MM.1S (cell line): ENCODE results near the gene MYMK.

Experiments
- DNase-seq: peaks from one replicate; pipeline ENCODE4 v3.0.0-alpha.2; 2015
- H2AFZ ChIP-seq: fragments of 300-600 bp; sonication (generic); 2 replicates; pipeline ENCODE4 v1.6.0; 2016; ENCODE audit warnings: antibody characterized with exemption, low read length
- H3F3A ChIP-seq: fragments of 300-600 bp; sonication (generic); 2 replicates; pipeline ENCODE4 v1.6.1; 2016; ENCODE audit warnings: mild to moderate bottlenecking, antibody characterized with exemption, low read length, moderate library complexity, mixed read lengths; ENCODE audit not compliant: insufficient read depth
- H3K27ac ChIP-seq: fragments of 300-600 bp; sonication (generic); 2 replicates; pipeline ENCODE4 v1.5.1; 2016; ENCODE audit warnings: mild to moderate bottlenecking, low read length
- H3K27me3 ChIP-seq: fragments of 300-600 bp; sonication (generic); replicated peaks from 2 replicates; pipeline ENCODE4 v1.6.0; 2016; ENCODE audit warnings: low read length; ENCODE audit not compliant: insufficient read depth
- H3K36me3 ChIP-seq: fragments of 300-600 bp; sonication (generic); replicated peaks from 2 replicates; pipeline ENCODE4 v1.6.1; 2016; ENCODE audit warnings: mild to moderate bottlenecking, low read length, mixed read lengths; ENCODE audit not compliant: insufficient read depth
- H3K4me1 ChIP-seq: fragments of 300-600 bp; sonication (generic); 2 replicates; pipeline ENCODE4 v1.6.1; 2016; ENCODE audit warnings: low read length, mixed read lengths
- H3K4me2 ChIP-seq: fragments of 300-600 bp; sonication (generic); 2 replicates; pipeline ENCODE4 v1.6.0; 2016; ENCODE audit warnings: low read depth, low read length
- H3K4me3 ChIP-seq: fragments of 300-600 bp; sonication (generic); 2 replicates; pipeline ENCODE4 v1.5.1; 2016; ENCODE audit warnings: low read length, mixed read lengths
- H3K79me2 ChIP-seq: fragments of 300-600 bp; sonication (generic); 2 replicates; pipeline ENCODE4 v1.6.1; 2016; ENCODE audit warnings: mixed run types, low read length, mixed read lengths
- H3K9ac ChIP-seq: fragments of 300-600 bp; sonication (generic); 2 replicates; pipeline ENCODE4 v1.6.1; 2016; ENCODE audit warnings: low read length, mixed read lengths
- H3K9me2 ChIP-seq: fragments of 300-600 bp; sonication (generic); replicated peaks from 2 replicates; pipeline ENCODE4 v1.6.1; 2016; ENCODE audit warnings: mild to moderate bottlenecking, low read length, mixed read lengths; ENCODE audit not compliant: insufficient read depth
- H3K9me3 ChIP-seq: fragments of 300-600 bp; sonication (generic); replicated peaks from 2 replicates; pipeline ENCODE4 v1.6.1; 2016; ENCODE audit warnings: mild to moderate bottlenecking, low read length, mixed read lengths; ENCODE audit not compliant: insufficient read depth
- H4K20me1 ChIP-seq: fragments of 300-600 bp; sonication (generic); 2 replicates; pipeline ENCODE4 v1.6.1; 2016; ENCODE audit warnings: mild to moderate bottlenecking, low read length, moderate library complexity, mixed read lengths; ENCODE audit not compliant: insufficient read depth
- EZH2 ChIP-seq: fragments of 300-600 bp; sonication (generic); optimal IDR thresholded peaks from 2 replicates; pipeline ENCODE3; 2017; ENCODE audit warnings: low read depth, mild to moderate bottlenecking, antibody characterized with exemption, low read length, mixed read lengths
- EZH2phosphoT487 ChIP-seq: fragments of 300-600 bp; sonication (generic); IDR thresholded peaks from 2 replicates; pipeline ENCODE4 v1.6.1; 2018; ENCODE audit warnings: antibody characterized with exemption, low read length
- TF ChIP-seq, protein P1 (sequence below): fragments of 300-600 bp; sonication (generic); IDR thresholded peaks from 2 replicates; pipeline ENCODE4 v1.5.1; 2016; ENCODE audit warnings: antibody characterized with exemption, low read length, mixed read lengths

Gene MYMK

GRCh38 chr9:133491656-133491925 lies 33.2 kb downstream of the MYMK start:
- TF ChIP-seq, protein P1, sequence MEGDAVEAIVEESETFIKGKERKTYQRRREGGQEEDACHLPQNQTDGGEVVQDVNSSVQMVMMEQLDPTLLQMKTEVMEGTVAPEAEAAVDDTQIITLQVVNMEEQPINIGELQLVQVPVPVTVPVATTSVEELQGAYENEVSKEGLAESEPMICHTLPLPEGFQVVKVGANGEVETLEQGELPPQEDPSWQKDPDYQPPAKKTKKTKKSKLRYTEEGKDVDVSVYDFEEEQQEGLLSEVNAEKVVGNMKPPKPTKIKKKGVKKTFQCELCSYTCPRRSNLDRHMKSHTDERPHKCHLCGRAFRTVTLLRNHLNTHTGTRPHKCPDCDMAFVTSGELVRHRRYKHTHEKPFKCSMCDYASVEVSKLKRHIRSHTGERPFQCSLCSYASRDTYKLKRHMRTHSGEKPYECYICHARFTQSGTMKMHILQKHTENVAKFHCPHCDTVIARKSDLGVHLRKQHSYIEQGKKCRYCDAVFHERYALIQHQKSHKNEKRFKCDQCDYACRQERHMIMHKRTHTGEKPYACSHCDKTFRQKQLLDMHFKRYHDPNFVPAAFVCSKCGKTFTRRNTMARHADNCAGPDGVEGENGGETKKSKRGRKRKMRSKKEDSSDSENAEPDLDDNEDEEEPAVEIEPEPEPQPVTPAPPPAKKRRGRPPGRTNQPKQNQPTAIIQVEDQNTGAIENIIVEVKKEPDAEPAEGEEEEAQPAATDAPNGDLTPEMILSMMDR = no peak
- TF ChIP-seq EZH2phosphoT487 (no peak), EZH2 (no peak)
- Histone ChIP-seq H3K79me2 (no peaks in the 10 kb centered on the region), H3K4me2 (no peak overlapping the region), H3K27me3 (peaks cover 99% of the 10 kb centered on the region), H3K36me3 (no peaks in the 10 kb centered on the region), H3F3A (no peaks in the 10 kb centered on the region), H3K9ac (no peak overlapping the region), H3K9me3 (no peaks in the 10 kb centered on the region), H3K4me3 (no peak overlapping the region), H3K4me1 (no peaks in the 10 kb centered on the region), H3K9me2 (no peaks in the 10 kb centered on the region), H3K27ac (no peak overlapping the region), H4K20me1 (no peaks in the 10 kb centered on the region), H2AFZ (no peak overlapping the region)
- no peak for DNase-seq

- H3K36me3 ChIP-seq = no peaks in the 10 kb centered on the region
- no peak overlapping the region for H3K4me3 ChIP-seq
- no peaks in the 10 kb centered on the region for H3K9me3 ChIP-seq
- no peak for DNase-seq
- H3F3A ChIP-seq = no peaks in the 10 kb centered on the region
- H3K79me2 ChIP-seq = no peaks in the 10 kb centered on the region
- H3K4me1 ChIP-seq = no peaks in the 10 kb centered on the region
- no peaks in the 10 kb centered on the region for H4K20me1 ChIP-seq
- H2AFZ ChIP-seq = no peak overlapping the region
- no peak overlapping the region for H3K9ac ChIP-seq
- no peak overlapping the region for H3K27ac ChIP-seq
- H3K9me2 ChIP-seq = no peaks in the 10 kb centered on the region
- no peak overlapping the region for H3K4me2 ChIP-seq
- TF ChIP-seq, protein P1 = no peak
- TF ChIP-seq EZH2 = no peak
- no peak for TF ChIP-seq EZH2phosphoT487
- H3K27me3 ChIP-seq = peaks cover 96% of the 10 kb centered on the region
These were observed 33.7 kb downstream of the MYMK start for GRCh38 chr9:133490865-133491655.

GRCh38 chr9:133490201-133490681 lies 34.5 kb downstream of the MYMK start:
- H3K9ac ChIP-seq = no peak overlapping the region
- no peaks in the 10 kb centered on the region for H3K9me2 ChIP-seq
- TF ChIP-seq EZH2phosphoT487 (no peak), EZH2 (no peak)
- no peak overlapping the region for H3K4me3 ChIP-seq
- H3F3A ChIP-seq = no peaks in the 10 kb centered on the region
- no peaks in the 10 kb centered on the region for H4K20me1 ChIP-seq
- DNase-seq = no peak
- no peak overlapping the region for H2AFZ ChIP-seq
- no peak overlapping the region for H3K27ac ChIP-seq
- H3K79me2 ChIP-seq = no peaks in the 10 kb centered on the region
- no peaks in the 10 kb centered on the region for H3K36me3 ChIP-seq
- H3K9me3 ChIP-seq = no peaks in the 10 kb centered on the region
- no peak overlapping the region for H3K4me2 ChIP-seq
- no peaks in the 10 kb centered on the region for H3K4me1 ChIP-seq
- peaks cover 89% of the 10 kb centered on the region for H3K27me3 ChIP-seq
